GM21723 (cell line): ENCODE results near the gene UBLCP1.
"Not testable (repeated sequence)": the region's sequence is repeated elsewhere in the genome, so short reads cannot be mapped to it uniquely, and the experiment has no call there.

Experiments
- ATAC-seq: cut with Tn5 transposase; IDR thresholded peaks from one replicate; pipeline ENCODE4 v1.9.1; 2021; ENCODE audit warnings: mild to moderate bottlenecking, moderate library complexity; ENCODE audit not compliant: unreplicated experiment

Gene UBLCP1, protein sequence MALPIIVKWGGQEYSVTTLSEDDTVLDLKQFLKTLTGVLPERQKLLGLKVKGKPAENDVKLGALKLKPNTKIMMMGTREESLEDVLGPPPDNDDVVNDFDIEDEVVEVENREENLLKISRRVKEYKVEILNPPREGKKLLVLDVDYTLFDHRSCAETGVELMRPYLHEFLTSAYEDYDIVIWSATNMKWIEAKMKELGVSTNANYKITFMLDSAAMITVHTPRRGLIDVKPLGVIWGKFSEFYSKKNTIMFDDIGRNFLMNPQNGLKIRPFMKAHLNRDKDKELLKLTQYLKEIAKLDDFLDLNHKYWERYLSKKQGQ

GRCh38 chr5:159262859-159263568 is at the start of gene UBLCP1:
Gene UBLCP1, plus strand, starts transcription at chr5:159263290. Its CDS starts 5,626 bp downstream, at chr5:159268916.
- peak; percentile 96 for ATAC-seq

DNA sequence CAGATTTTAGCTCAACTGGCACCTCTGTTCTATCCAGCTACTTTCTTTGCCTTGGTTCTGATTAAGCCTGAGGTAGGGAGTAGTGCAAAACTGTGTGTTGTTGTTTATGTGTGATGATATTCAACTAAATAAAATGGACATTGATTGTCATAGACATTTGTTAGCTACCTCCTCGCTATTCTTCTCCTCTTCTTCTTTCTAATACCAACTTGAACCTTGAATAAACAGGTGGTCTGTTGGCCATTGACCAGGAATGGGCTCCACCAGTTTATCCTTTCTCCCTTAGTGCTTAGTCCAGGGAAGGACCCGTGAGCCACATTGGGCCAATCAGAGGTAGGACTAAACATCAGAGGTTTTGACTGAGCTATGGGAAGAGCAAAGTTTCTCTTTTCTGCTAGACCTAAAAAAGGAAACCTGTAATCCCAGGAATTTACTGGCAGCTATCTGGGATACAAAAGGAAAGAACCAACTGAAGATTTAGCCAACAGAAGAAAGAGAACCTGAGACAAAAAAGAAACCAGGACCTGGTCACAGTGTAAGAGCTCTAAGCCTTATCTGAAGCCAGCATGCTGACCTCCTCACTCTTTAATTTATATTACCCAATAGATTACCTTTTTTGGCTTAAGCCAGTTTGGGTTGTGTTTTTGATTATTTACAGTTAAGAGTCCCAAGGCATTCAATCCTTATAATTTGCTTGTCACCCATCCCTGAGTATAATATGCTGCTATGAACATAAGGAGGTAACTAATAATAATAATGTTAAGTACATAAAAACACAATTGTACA is 48.4 kb upstream of the UBLCP1 start:
- no peak for ATAC-seq

GRCh38 chr5:159215886-159216285 is 47.2 kb upstream of the UBLCP1 start:
- ATAC-seq, result no peak

DNA sequence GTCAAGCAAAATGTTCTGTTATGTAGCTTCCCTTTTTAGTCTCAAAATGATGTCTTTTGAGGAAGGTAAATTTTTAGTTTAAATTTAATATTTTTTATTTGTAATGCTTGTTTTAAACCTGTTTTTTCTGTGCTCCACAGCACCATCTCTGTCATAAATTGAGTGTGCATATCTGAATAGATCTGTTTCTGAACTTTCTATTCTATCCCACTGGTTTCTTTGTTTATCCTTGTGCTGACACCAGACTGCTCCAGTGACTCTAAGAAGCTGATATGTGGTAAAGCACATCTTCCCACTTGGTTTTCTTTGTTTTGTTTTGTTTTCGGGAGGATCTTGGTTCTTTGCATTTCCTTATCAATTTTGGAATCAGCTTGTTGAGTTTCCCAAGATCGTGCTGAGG is 46.6 kb upstream of the UBLCP1 start:
- ATAC-seq, result no peak

GRCh38 chr5:159217236-159217635 is 45.9 kb upstream of the UBLCP1 start:
- ATAC-seq, result no peak

DNA sequence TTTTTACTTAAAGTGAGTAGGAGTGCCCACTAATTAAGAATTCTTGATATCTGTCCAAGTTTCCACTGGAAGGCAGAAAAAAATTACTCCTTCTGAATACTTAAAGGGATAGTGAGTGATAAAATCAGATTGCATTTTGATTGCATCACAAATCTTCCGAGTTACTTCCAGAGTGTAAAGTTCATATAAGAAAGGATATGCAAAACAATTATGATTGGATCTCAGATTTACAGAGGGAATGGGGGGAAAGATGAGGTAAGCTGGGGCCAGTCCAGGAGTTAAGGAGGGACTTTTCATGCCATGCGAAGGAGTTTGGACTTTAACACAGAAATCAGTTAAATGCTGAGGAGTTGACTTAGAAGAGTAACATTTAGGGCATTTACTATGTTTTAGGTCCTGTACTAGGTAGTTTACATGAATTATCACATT is 44.5 kb upstream of the UBLCP1 start:
- ATAC-seq, result no peak

DNA sequence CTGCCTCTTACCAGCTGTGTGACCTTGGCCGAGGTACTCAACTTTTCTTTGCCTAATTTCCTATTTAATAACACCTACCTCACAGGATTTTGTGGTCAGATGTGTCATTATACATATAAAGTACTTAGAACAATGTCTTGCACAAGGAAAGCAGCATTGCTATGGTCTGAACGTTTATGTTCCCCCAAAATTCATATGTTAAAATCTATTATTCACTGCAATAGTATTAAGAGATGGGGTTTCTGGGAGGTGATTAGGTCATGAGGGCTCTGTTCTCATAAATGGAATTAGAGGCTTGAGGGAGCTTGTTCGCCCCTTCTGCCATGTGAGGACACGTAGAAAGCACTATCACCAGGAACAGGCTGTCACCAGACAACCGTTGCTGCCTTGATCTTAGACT is 42.9 kb upstream of the UBLCP1 start:
- no peak for ATAC-seq

DNA sequence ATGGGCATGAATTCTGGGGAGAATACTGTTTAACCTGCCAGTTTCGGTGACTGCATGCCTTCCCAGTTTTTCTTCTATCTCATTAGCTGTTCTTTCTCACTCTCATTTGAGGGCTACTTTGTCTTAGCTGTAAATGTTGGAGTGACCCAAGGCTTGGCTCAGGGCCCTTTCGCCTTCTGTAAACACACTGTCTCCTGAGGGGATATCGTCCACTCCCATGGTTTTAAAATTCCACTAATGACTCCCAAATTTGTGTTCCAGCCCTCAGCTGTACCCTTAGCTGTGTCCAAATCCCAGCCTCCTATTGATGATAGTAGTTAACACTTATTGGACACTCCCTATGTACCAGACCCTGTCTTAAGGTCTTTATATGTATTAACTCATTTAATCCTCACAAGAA is 39.6 kb upstream of the UBLCP1 start:
- no peak for ATAC-seq

- ATAC-seq, result no peak
These were observed 38.6 kb upstream of the UBLCP1 start for GRCh38 chr5:159224471-159224870.

GRCh38 chr5:159226451-159226850 is 36.6 kb upstream of the UBLCP1 start:
- no peak for ATAC-seq

GRCh38 chr5:159227452-159227851 is 35.6 kb upstream of the UBLCP1 start:
- ATAC-seq, result no peak

GRCh38 chr5:159228097-159228496 is 35.0 kb upstream of the UBLCP1 start:
- not testable (repeated sequence) for ATAC-seq

DNA sequence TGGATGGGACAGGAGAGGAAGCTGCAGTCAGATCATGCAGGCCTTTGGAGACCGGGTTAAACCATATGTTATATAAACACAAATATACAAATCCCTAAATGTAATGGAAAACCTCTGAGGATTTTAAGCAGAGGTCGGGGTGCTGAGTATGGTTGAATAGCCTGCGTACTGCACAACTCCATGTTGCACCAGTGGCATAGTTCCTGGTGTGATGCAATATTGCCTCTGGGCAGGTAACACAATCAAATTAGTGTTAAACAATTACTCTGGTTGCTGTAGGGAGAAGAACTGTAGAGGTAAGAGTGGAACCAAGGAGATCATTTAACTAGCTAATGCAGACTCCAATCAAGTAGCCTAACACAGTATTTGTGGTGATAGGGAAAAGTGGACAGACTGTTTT is 32.4 kb upstream of the UBLCP1 start:
- ATAC-seq, result no peak

GRCh38 chr5:159231167-159231566 is 31.9 kb upstream of the UBLCP1 start:
- ATAC-seq, result no peak

DNA sequence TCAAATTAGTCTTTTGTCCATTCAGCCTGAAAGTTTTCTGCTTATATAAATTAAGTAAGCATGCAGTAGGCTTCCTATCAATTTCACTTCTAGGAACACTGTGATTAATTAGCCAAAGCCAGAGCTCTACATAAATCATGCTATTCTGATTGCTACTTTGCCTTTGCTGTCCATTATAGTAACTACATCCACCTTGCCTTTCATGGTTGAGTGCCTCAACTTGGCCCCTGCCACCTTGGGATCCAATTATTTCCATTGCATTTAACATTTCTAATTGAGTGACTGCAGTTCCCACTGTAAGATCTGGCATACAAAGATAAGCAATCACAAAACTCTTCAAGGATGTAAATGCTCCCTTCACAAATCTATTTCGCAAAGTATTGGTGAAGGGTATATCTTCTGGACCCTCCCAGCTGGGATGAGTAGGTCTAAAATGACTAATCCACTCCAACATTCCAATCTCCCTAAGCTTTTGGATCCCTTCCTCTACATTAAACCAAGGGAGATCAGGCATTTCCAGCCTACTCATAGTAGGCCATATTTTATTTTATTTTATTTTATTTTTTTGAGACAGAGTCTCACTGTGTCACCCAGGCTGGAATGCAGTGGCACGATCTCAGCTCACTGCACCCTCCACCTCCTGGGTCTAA is 27.1 kb upstream of the UBLCP1 start:
- not testable (repeated sequence) for ATAC-seq

DNA sequence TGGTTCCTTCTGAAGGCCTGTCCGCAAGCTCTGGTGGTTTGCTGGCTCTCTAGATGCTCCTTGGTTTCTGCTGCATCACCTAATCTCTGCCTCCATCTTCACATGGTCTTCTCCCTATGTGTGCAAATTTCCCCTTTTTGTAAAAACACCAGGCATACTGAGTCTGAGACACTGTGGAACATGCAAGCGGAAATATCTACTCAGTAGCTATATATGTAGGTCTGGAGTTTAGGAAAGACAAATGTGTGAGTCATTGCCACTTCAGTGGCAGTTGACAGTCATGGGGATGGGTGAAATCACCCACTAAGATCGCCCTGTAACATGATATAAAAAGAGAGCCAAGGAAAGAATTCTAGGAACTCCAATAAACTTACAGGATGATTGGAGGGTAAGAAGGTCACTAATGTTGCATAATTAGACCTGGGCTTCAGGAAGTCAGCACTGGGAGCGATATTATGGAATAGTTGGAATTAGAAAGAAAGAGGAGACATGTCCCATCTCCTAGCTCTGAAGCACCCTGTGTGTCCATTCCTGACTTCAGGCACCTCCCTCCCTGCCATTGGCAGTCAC is 22.7 kb upstream of the UBLCP1 start:
- ATAC-seq, result no peak

- ATAC-seq, result no peak
These were observed 21.0 kb upstream of the UBLCP1 start for GRCh38 chr5:159241946-159242552.

DNA sequence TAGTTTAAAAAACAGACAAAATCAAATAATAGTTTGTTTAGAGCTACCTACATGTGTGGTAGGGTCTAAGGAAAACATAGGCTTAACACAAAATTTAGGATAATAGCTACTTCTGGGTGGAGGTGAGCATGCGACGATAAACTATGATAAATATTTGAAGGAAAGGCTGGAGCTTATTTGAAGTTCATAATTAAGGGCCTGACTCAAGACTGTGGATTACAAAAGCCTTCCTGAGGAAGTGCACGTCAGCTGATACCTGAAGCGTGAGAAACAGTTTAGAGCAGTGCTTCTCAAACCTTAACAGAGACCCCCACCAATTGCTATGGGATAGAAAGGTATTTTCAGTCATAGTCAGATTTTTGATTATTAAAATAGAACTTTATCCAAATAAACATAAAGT is 20.4 kb upstream of the UBLCP1 start:
- ATAC-seq, result no peak

- ATAC-seq, result no peak
These were observed 19.7 kb upstream of the UBLCP1 start for GRCh38 chr5:159243385-159243784.

- no peak for ATAC-seq
These were observed 18.9 kb upstream of the UBLCP1 start for GRCh38 chr5:159244163-159244562.
